GM12878 (cell line): Measurements from ENCODE around the gene TMCC2. TPM values are rescaled to one million over a fixed set of nuclear protein-coding genes. Genes with fewer than 3 reads are reported as not detected.

ENCODE experiments used
- ATAC-seq: fragments of 200-7000 bp; cut with Tn5 transposase; 3 replicates; pipeline ENCODE4 v1.9.1; 2020; ENCODE audit warnings: mild to moderate bottlenecking, moderate library complexity
- BruUV-seq: library from RNA; stranded (reverse); fragments of 400-500 nt; replicated peaks from 2 replicates; lab custom pipeline; 2021; lab: Mats Ljungman, UMichigan
- CTCF ChIA-PET: fragments of 300-600 bp; sonication (Branson Sonifier 250); formaldehyde crosslinking; extraction: SDS; loops from one replicate; lab custom pipeline; 2021; ENCODE audit warnings: inconsistent platforms; lab: Yijun Ruan, JAX
- POLR2A ChIA-PET: fragments of 350-600 bp; formaldehyde crosslinking; extraction: SDS; loops from one replicate; lab custom pipeline; 2021; ENCODE audit warnings: inconsistent platforms; lab: Charles Lee
- RAD21 ChIA-PET: fragments of 300-600 bp; sonication (Branson Sonifier 250); formaldehyde crosslinking; loops from one replicate; lab custom pipeline; 2023; ENCODE audit warnings: antibody characterized with exemption; ENCODE audit not compliant: unreplicated experiment; lab: Charles Lee
- SMC1A ChIA-PET: fragments of 300-600 bp; sonication (Branson Sonifier 250); formaldehyde crosslinking; loops from one replicate; lab custom pipeline; 2023; ENCODE audit not compliant: unreplicated experiment, uncharacterized antibody; lab: Charles Lee
- DNase-seq: peaks from one replicate; pipeline ENCODE4 v3.0.0-alpha.2; 2011; ENCODE audit warnings: low read depth, low spot score
- FAIRE-seq: peaks from 3 replicates; lab custom pipeline; 2011; peaks lifted over from hg19 to GRCh38; lab: Jason Lieb, UNC
- H2AFZ ChIP-seq: 2 replicates; pipeline ENCODE4 v1.6.0; 2011; ENCODE audit warnings: low read depth, low read length, control low read depth; ENCODE audit not compliant: control insufficient read depth
- H3K27ac ChIP-seq: 2 replicates; pipeline ENCODE4 v1.5.1; 2011; ENCODE audit warnings: control low read depth; ENCODE audit not compliant: control insufficient read depth, insufficient read depth
- H3K27me3 ChIP-seq, 2 experiments: replicated peaks in 1 of 2; 2 replicates each; pipeline versions ENCODE4 v1.6.0 to v1.6.1; 2011; ENCODE audit warnings: low read length in 1 of 2; ENCODE audit not compliant: control insufficient read depth in 2 of 2, insufficient read depth in 2 of 2
- H3K36me3 ChIP-seq, 2 experiments: 2 replicates each; pipeline ENCODE4 v1.5.1; 2011; ENCODE audit warnings: low read length in 1 of 2; ENCODE audit not compliant: control insufficient read depth in 2 of 2, insufficient read depth in 2 of 2
- H3K4me1 ChIP-seq: 2 replicates; pipeline ENCODE4 v1.6.1; 2011; ENCODE audit warnings: mild to moderate bottlenecking, low read length, moderate library complexity, mixed read lengths; ENCODE audit not compliant: control insufficient read depth, insufficient read depth
- H3K4me2 ChIP-seq: 2 replicates; pipeline ENCODE4 v1.6.0; 2011; ENCODE audit warnings: control low read depth; ENCODE audit not compliant: control insufficient read depth, insufficient read depth
- H3K4me3 ChIP-seq: fragments of 200-600 bp; sonication (generic); 2 replicates; pipeline ENCODE4 v1.5.1; 2016
- H3K79me2 ChIP-seq: 2 replicates; pipeline ENCODE4 v1.6.0; 2011; ENCODE audit warnings: low read length; ENCODE audit not compliant: control insufficient read depth, insufficient read depth
- H3K9ac ChIP-seq: 2 replicates; pipeline ENCODE4 v1.8.0; 2011; ENCODE audit warnings: low read length, control low read depth, mixed read lengths; ENCODE audit not compliant: control insufficient read depth, insufficient read depth
- H3K9me3 ChIP-seq: replicated peaks from 3 replicates; pipeline ENCODE4 v1.5.1; 2011; ENCODE audit warnings: mild to moderate bottlenecking, low read length; ENCODE audit not compliant: control insufficient read depth, insufficient read depth
- H4K20me1 ChIP-seq: 2 replicates; pipeline ENCODE4 v1.6.0; 2011; ENCODE audit not compliant: control insufficient read depth, insufficient read depth
- EED ChIP-seq: sonication (generic); IDR thresholded peaks from 2 replicates; pipeline ENCODE4 v1.6.1; 2016; ENCODE audit warnings: antibody characterized with exemption, low read depth
- HDGF ChIP-seq: fragments of 450-650 bp; IDR thresholded peaks from 2 replicates; pipeline ENCODE4 v1.6.1; 2016; ENCODE audit warnings: antibody characterized with exemption
- IKZF2 ChIP-seq, 2 experiments: fragments of 450-650 bp; IDR thresholded peaks; 2 replicates each; pipeline ENCODE4 v1.6.1; 2017; ENCODE audit warnings: mild to moderate bottlenecking in 2 of 2, moderate library complexity in 2 of 2
- MTA3 ChIP-seq: IDR thresholded peaks from 2 replicates; pipeline ENCODE4 v1.6.1; 2012; ENCODE audit warnings: low read length, inconsistent platforms, borderline replicate concordance
- MXI1 ChIP-seq: fragments of 150-350 bp; IDR thresholded peaks from 2 replicates; pipeline ENCODE4 v1.6.1; 2011; ENCODE audit warnings: low read depth, mild to moderate bottlenecking, inconsistent platforms, low read length, improper control_type of control experiment
- NFYA ChIP-seq: IDR thresholded peaks from 2 replicates; pipeline ENCODE4 v1.6.1; 2011; ENCODE audit warnings: low read depth, mild to moderate bottlenecking, low read length, improper control_type of control experiment, borderline replicate concordance
- POLR2A ChIP-seq: IDR thresholded peaks from 2 replicates; pipeline ENCODE4 v1.6.1; 2011; ENCODE audit warnings: low read depth, mild to moderate bottlenecking, low read length
- RB1 ChIP-seq: fragments of 450-650 bp; formaldehyde crosslinking; IDR thresholded peaks from 2 replicates; pipeline ENCODE4 v1.6.1; 2017; ENCODE audit warnings: mild to moderate bottlenecking, borderline replicate concordance
- RFX5 ChIP-seq: IDR thresholded peaks from 2 replicates; pipeline ENCODE4 v1.6.1; 2011; ENCODE audit warnings: low read depth, low read length, improper control_type of control experiment
- SREBF2 ChIP-seq: IDR thresholded peaks from 2 replicates; pipeline ENCODE4 v1.6.1; 2012; ENCODE audit warnings: mild to moderate bottlenecking, low read length
- ZNF24 ChIP-seq: fragments of 450-650 bp; IDR thresholded peaks from 2 replicates; pipeline ENCODE4 v1.6.1; 2017; ENCODE audit warnings: antibody characterized with exemption, mild to moderate bottlenecking
- WGBS: methylation state at CpG from one replicate; pipeline ENCODE4 v1.1.6; 2016; ENCODE audit warnings: low lambda C conversion rate; ENCODE audit not compliant: insufficient replicate concordance, insufficient coverage; ENCODE audit errors: missing lambda C conversion rate; 5-methylcytosine and 5-hydroxymethylcytosine counted together
- in situ Hi-C: fragments of 300-500 bp; cut with MboI; formaldehyde crosslinking; loops from 9 replicates; pipeline ENCODE4 v1.14.3; 2018; ENCODE audit warnings: mixed read lengths
- intact Hi-C: fragments of 100-400 bp; cut with micrococcal nuclease; formaldehyde crosslinking; loops from one replicate; pipeline ENCODE4 v1.14.2; 2022; ENCODE audit not compliant: unreplicated experiment
- polyA plus RNA-seq, 11 experiments: library from polyadenylated mRNA; depleted of rRNA in 4 of 11; unstranded in 6 of 11; stranded (reverse) in 5 of 11; fragments of >200 nt; fragmentation: Nextera tagmentation in 4 of 11; fragmentation: Illumina TruSeq in 1 of 11; extraction: Ambion mirVana in 4 of 11; extraction: Trizol in 1 of 11; gene quantifications; 1 replicate in 1 of 11; 2 replicates in 10 of 11; pipeline versions ENCODE4 v1.2.1 to v1.2.3, GENCODE V29; 2011 to 2016; ENCODE audit warnings: inconsistent platforms in 2 of 11, missing spikeins in 2 of 11, low read depth in 1 of 11
- total RNA-seq, 4 experiments: library from RNA; depleted of rRNA in 3 of 4; stranded (reverse); fragments of >200 nt in 3 of 4; fragmentation: Illumina TruSeq in 1 of 4; extraction: Trizol in 1 of 4; gene quantifications; 2 replicates each; pipeline versions ENCODE4 v1.2.1 to v1.2.3, GENCODE V29; 2013 to 2021
- TF ChIP-seq, protein P1 (sequence below): fragments of 450-650 bp; conservative IDR thresholded peaks from 2 replicates; pipeline ENCODE4 v1.6.1; 2017; ENCODE audit warnings: mild to moderate bottlenecking, moderate library complexity
- TF ChIP-seq, protein P2 (sequence below), 3 experiments: IDR thresholded peaks in 2 of 3; conservative IDR thresholded peaks in 1 of 3; 2 replicates each; pipeline ENCODE4 v1.5.1; 2011; ENCODE audit warnings: low read depth in 3 of 3, low read length in 3 of 3, mild to moderate bottlenecking in 3 of 3, control low read depth in 2 of 3, moderate library complexity in 2 of 3, inconsistent platforms in 1 of 3, mixed read lengths in 1 of 3; ENCODE audit not compliant: control insufficient read depth in 2 of 3, insufficient read depth in 1 of 3; ENCODE audit errors: extremely low read depth in 1 of 3
- TF ChIP-seq, protein P3 (sequence below): IDR thresholded peaks from 2 replicates; pipeline ENCODE4 v1.6.1; 2011; ENCODE audit warnings: borderline replicate concordance, low read depth, mild to moderate bottlenecking, moderate library complexity, mixed read lengths, low read length; ENCODE audit not compliant: insufficient read depth; ENCODE audit errors: extremely low read length
- TF ChIP-seq, protein P4 (sequence below): IDR thresholded peaks from 2 replicates; pipeline ENCODE4 v1.6.1; 2012; ENCODE audit warnings: low read length, inconsistent platforms

Gene TMCC2
- total and polyA plus RNA-seq, 10 of the 15 experiments (the other 5 are each of a cell fraction or from before 2014, with no cell fraction given), result 0.06 to 2.3 (median 0.76) TPM

DNA sequence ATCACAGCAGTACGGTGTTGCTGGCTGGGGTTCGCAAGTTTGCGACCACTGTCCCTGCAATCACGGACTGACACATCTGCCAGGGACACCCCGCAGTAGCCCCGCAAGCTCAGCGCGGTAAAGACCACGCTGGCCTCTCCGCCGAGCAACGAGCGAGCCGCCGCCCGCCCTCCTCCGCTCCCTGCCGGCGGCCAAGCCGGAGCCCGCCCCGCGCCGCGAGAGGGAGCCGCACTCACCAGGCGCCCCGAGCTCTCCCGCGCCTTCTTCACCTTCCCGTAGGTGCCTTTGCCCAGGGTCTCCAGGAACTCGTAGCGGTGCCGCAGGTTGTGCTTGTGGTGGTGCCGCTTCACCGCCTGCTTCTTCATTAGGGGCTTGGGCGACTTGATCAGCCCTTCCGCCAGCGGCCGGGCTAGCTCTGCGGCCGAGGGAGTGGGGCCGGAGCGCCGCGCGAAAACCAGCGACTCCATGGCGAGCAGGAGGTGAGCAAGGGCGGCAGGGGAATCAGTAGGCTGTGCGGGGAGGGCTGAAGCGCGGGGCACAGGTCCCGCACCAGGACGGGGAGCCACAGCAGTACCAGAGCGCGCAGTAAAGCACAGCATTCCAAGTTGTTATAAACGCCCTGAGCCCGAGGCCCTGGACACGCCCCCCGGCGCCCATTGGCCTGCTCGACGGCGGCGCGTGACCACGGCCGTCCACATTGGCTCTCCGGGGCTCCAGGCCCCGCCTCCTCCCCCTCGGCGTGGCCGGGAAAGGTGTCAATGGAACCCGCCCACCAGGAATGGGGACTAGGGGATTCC is 93.6 kb downstream of the TMCC2 start, which contains the start of gene NUAK2:
Gene NUAK2, minus strand, starts transcription at position 584 of the 797 bp plus-strand sequence. Its CDS starts 117 bp downstream, at position 467.
- Histone ChIP-seq H3K4me3 (peak within 1 kb of the TSS; percentile 36; the same call in 1 of the 2 replicates), H2AFZ (peak within 1 kb of the TSS; percentile 26), H3K9ac (0 out of 2 replicates have a peak within 1 kb of the TSS, but pooled peaks have one; percentile 28), H3K36me3 (no peaks in the 10 kb centered on the region), H3K27me3 (peaks cover 0 to 8% of the 10 kb centered on the region in 2 experiments; a peak in 3 of 4 replicates), H4K20me1 (no peaks in the 10 kb centered on the region; the same call in 1 of the 2 replicates), H3K27ac (no peak within 1 kb of the TSS), H3K79me2 (no peaks in the 10 kb centered on the region), H3K4me2 (peak within 1 kb of the TSS; percentile 69), H3K4me1 (peaks cover 13% of the 10 kb centered on the region), H3K9me3 (no peaks in the 10 kb centered on the region; the same call in 2 of the 3 replicates)
- RAD21 ChIA-PET, result interaction anchor here (0.9 to 23.9 kb wide), 9 partner anchors 8 to 203 kb away, joined by 3 to 892 read pairs (median 5); no protein-coding TSS in a partner anchor
- WGBS, result 9% methylated on average over 74 of the region's 75 CpGs
- CTCF ChIA-PET, result interaction anchor here (1.0 to 59.5 kb wide), 5 partner anchors 10 to 91 kb away, joined by 3 to 2333 read pairs (median 3); no protein-coding TSS in a partner anchor
- BruUV-seq, result no TSS peak
- intact Hi-C loops, result loop anchor here (2.0 kb wide), 1 partner anchor 37 kb away; no protein-coding TSS in a partner anchor
- DNase-seq, result no peak
- in situ Hi-C loops, result loop anchor here (5.0 kb wide), 1 partner anchor 39 kb away; no protein-coding TSS in a partner anchor
- SMC1A ChIA-PET, result interaction anchor here (0.9 to 35.1 kb wide), 6 partner anchors 11 to 164 kb away, joined by 3 to 1445 read pairs (median 4); partner anchors contain the start of gene TMCC2
- POLR2A ChIA-PET, result interaction anchor here (0.6 to 8.0 kb wide), 8 partner anchors 11 to 400 kb away, joined by 4 to 91 read pairs (median 11); no protein-coding TSS in a partner anchor
- ATAC-seq, result peak; percentile 85
- FAIRE-seq, result no peak
- TF ChIP-seq HDGF (peak; percentile 67; the same call in 1 of the 2 replicates), SREBF2 (no peak), IKZF2 (IDR thresholded peaks at IDR 0.05) (peak; percentile 38 to 45; a peak in 1 of 4 replicates), MXI1 (0 out of 2 replicates have a peak, but pooled peaks have one; percentile 2), POLR2A (peak; percentile 44; the same call in 1 of the 2 replicates), MTA3 (no peak), RFX5 (0 out of 2 replicates have a peak, but pooled peaks have one; percentile 43), ZNF24 (0 out of 2 replicates have a peak, but pooled peaks have one; percentile 3), RB1 (peak; percentile 62; the same call in 1 of the 2 replicates), NFYA (no peak), EED (peak; percentile 10; the same call in 1 of the 2 replicates)
- TF ChIP-seq, protein P1, sequence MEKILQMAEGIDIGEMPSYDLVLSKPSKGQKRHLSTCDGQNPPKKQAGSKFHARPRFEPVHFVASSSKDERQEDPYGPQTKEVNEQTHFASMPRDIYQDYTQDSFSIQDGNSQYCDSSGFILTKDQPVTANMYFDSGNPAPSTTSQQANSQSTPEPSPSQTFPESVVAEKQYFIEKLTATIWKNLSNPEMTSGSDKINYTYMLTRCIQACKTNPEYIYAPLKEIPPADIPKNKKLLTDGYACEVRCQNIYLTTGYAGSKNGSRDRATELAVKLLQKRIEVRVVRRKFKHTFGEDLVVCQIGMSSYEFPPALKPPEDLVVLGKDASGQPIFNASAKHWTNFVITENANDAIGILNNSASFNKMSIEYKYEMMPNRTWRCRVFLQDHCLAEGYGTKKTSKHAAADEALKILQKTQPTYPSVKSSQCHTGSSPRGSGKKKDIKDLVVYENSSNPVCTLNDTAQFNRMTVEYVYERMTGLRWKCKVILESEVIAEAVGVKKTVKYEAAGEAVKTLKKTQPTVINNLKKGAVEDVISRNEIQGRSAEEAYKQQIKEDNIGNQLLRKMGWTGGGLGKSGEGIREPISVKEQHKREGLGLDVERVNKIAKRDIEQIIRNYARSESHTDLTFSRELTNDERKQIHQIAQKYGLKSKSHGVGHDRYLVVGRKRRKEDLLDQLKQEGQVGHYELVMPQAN, result peak; percentile 59; the same call in 1 of the 2 replicates
- TF ChIP-seq, protein P2, sequence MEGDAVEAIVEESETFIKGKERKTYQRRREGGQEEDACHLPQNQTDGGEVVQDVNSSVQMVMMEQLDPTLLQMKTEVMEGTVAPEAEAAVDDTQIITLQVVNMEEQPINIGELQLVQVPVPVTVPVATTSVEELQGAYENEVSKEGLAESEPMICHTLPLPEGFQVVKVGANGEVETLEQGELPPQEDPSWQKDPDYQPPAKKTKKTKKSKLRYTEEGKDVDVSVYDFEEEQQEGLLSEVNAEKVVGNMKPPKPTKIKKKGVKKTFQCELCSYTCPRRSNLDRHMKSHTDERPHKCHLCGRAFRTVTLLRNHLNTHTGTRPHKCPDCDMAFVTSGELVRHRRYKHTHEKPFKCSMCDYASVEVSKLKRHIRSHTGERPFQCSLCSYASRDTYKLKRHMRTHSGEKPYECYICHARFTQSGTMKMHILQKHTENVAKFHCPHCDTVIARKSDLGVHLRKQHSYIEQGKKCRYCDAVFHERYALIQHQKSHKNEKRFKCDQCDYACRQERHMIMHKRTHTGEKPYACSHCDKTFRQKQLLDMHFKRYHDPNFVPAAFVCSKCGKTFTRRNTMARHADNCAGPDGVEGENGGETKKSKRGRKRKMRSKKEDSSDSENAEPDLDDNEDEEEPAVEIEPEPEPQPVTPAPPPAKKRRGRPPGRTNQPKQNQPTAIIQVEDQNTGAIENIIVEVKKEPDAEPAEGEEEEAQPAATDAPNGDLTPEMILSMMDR (IDR thresholded peaks at IDR 0.05 in 2 of 3, conservative IDR thresholded peaks at IDR 0.05 in 1 of 3; ENCODE audit: control insufficient read depth in 2 of 3, extremely low read depth in 1 of 3, insufficient read depth in 1 of 3, low read depth in 3 of 3, low read length in 3 of 3), result peak in 1 of 3 experiments; percentile 21; a peak in 1 of 6 replicates
- TF ChIP-seq, protein P3, sequence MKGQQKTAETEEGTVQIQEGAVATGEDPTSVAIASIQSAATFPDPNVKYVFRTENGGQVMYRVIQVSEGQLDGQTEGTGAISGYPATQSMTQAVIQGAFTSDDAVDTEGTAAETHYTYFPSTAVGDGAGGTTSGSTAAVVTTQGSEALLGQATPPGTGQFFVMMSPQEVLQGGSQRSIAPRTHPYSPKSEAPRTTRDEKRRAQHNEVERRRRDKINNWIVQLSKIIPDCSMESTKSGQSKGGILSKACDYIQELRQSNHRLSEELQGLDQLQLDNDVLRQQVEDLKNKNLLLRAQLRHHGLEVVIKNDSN, result peak; percentile 56
- TF ChIP-seq, protein P4, sequence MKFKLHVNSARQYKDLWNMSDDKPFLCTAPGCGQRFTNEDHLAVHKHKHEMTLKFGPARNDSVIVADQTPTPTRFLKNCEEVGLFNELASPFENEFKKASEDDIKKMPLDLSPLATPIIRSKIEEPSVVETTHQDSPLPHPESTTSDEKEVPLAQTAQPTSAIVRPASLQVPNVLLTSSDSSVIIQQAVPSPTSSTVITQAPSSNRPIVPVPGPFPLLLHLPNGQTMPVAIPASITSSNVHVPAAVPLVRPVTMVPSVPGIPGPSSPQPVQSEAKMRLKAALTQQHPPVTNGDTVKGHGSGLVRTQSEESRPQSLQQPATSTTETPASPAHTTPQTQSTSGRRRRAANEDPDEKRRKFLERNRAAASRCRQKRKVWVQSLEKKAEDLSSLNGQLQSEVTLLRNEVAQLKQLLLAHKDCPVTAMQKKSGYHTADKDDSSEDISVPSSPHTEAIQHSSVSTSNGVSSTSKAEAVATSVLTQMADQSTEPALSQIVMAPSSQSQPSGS, result no peak
